ENCODE data around the gene PSD4.

- TF ChIP-seq CTCF (IDR thresholded peaks at IDR 0.05), result no peak
- no peak for TF ChIP-seq POLR2AphosphoS5 (IDR thresholded peaks at IDR 0.05)
- no peak for TF ChIP-seq EP300 (IDR thresholded peaks at IDR 0.05)
- TF ChIP-seq POLR2A (IDR thresholded peaks at IDR 0.05), result no peak
Observed at GRCh38 chr2:113207021-113207420, 33.2 kb downstream of the PSD4 start.
